Chondrocyte (in vitro differentiated cells): ENCODE data around the gene WFDC12. TPM values are rescaled to one million over a fixed set of nuclear protein-coding genes. Genes with fewer than 3 reads are reported as not detected.

Experiments used
- DNase-seq: peaks from one replicate; pipeline ENCODE4 v3.0.0; 2021; ENCODE audit warnings: mixed read lengths, low spot score
- H3K27ac Mint-ChIP-seq: one replicate; pipeline ENCODE4 v1.8.0; 2021; ENCODE audit warnings: mild to moderate bottlenecking, moderate library complexity, mixed read lengths; ENCODE audit not compliant: unreplicated experiment
- H3K27me3 Mint-ChIP-seq: 2 replicates; pipeline ENCODE4 v1.8.0; 2021; ENCODE audit warnings: low read depth, mixed read lengths
- H3K36me3 Mint-ChIP-seq: 2 replicates; pipeline ENCODE4 v1.8.0; 2021; ENCODE audit warnings: low read depth, mixed read lengths
- H3K4me1 Mint-ChIP-seq: 2 replicates; pipeline ENCODE4 v1.8.0; 2021; ENCODE audit warnings: low read depth, mild to moderate bottlenecking, mixed read lengths
- H3K4me3 Mint-ChIP-seq: one replicate; pipeline ENCODE4 v1.8.0; 2021; ENCODE audit warnings: mild to moderate bottlenecking, moderate library complexity, mixed read lengths; ENCODE audit not compliant: unreplicated experiment
- H3K9me3 Mint-ChIP-seq: 2 replicates; pipeline ENCODE4 v1.8.0; 2021; ENCODE audit warnings: low read depth, mixed read lengths
- long read RNA-seq: library from polyadenylated mRNA; stranded (forward); transcript quantifications from one replicate; pipeline ENCODE4 v2.0.0, GENCODE V29; 2021
- total RNA-seq: library from RNA; stranded (reverse); gene quantifications from 3 replicates; pipeline ENCODE4 v1.2.1, GENCODE V29; 2021
- TF ChIP-seq, protein P1 (sequence below): fragments of 200-600 bp; sonication (generic); IDR thresholded peaks from 2 replicates; pipeline ENCODE4 v1.5.0; 2021; ENCODE audit warnings: antibody characterized with exemption, mild to moderate bottlenecking, moderate library complexity

Gene WFDC12
- not detected in 3 replicates for total RNA-seq
- long read RNA-seq: 0 reads

DNA sequence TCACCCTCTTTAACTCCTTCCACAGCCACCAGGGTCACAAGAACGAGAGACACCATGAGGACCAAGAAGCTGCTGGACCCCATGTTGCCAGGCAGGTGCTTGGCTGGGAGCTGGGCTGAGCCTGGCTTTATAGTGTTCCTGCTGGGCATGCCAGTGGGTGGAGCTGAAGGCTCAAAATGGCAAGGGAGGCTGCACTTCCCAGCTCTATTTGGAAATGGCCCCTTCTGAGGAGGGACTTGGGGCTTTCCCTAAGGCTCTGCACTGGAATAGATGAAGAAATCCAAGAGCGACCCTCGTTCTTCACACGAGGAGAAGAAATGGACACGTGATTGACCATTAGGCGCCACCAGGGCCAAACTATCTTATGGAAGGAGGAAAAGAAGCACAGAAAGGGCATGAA, at the start of gene WFDC12:
WFDC12 (minus strand) TSS at position 101 of the 400 bp plus-strand sequence; CDS start at position 83, 18 bp downstream.
- Mint-ChIP-seq H3K27me3 (peaks cover 51% of the 10 kb centered on the region), H3K36me3 (no peaks in the 10 kb centered on the region), H3K4me1 (no peaks in the 10 kb centered on the region), H3K9me3 (peaks cover 13% of the 10 kb centered on the region), H3K27ac (no peak within 1 kb of the TSS), H3K4me3 (no peak within 1 kb of the TSS)
- no peak for DNase-seq
- TF ChIP-seq, protein P1, sequence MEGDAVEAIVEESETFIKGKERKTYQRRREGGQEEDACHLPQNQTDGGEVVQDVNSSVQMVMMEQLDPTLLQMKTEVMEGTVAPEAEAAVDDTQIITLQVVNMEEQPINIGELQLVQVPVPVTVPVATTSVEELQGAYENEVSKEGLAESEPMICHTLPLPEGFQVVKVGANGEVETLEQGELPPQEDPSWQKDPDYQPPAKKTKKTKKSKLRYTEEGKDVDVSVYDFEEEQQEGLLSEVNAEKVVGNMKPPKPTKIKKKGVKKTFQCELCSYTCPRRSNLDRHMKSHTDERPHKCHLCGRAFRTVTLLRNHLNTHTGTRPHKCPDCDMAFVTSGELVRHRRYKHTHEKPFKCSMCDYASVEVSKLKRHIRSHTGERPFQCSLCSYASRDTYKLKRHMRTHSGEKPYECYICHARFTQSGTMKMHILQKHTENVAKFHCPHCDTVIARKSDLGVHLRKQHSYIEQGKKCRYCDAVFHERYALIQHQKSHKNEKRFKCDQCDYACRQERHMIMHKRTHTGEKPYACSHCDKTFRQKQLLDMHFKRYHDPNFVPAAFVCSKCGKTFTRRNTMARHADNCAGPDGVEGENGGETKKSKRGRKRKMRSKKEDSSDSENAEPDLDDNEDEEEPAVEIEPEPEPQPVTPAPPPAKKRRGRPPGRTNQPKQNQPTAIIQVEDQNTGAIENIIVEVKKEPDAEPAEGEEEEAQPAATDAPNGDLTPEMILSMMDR: no peak

- H3K36me3 Mint-ChIP-seq: no peaks in the 10 kb centered on the region
- peaks cover 12% of the 10 kb centered on the region for H3K9me3 Mint-ChIP-seq
- no peaks in the 10 kb centered on the region for H3K4me1 Mint-ChIP-seq
- H3K27ac Mint-ChIP-seq: no peak overlapping the region
- TF ChIP-seq, protein P1: no peak
- H3K4me3 Mint-ChIP-seq: no peak overlapping the region
- no peak for DNase-seq
- peaks cover 14% of the 10 kb centered on the region for H3K27me3 Mint-ChIP-seq
Measured at GRCh38 chr20:45173522-45173921, 49.3 kb upstream of the WFDC12 start.

GRCh38 chr20:45164906-45165305, 40.6 kb upstream of the WFDC12 start:
- TF ChIP-seq, protein P1: no peak
- Mint-ChIP-seq H3K4me3 (no peak overlapping the region), H3K27me3 (peaks cover 10% of the 10 kb centered on the region), H3K9me3 (peaks cover 45% of the 10 kb centered on the region), H3K4me1 (no peaks in the 10 kb centered on the region), H3K27ac (no peak overlapping the region), H3K36me3 (no peaks in the 10 kb centered on the region)
- DNase-seq: no peak

- peaks cover 49% of the 10 kb centered on the region for H3K9me3 Mint-ChIP-seq
- H3K4me3 Mint-ChIP-seq: no peak overlapping the region
- no peaks in the 10 kb centered on the region for H3K36me3 Mint-ChIP-seq
- no peak for DNase-seq
- H3K27ac Mint-ChIP-seq: no peak overlapping the region
- TF ChIP-seq, protein P1: no peak
- no peaks in the 10 kb centered on the region for H3K4me1 Mint-ChIP-seq
- peaks cover 13% of the 10 kb centered on the region for H3K27me3 Mint-ChIP-seq
Measured at GRCh38 chr20:45163083-45163803, 39.0 kb upstream of the WFDC12 start.

GRCh38 chr20:45157962-45158361, 33.7 kb upstream of the WFDC12 start:
- Mint-ChIP-seq H3K4me1 (no peaks in the 10 kb centered on the region), H3K9me3 (peaks cover 26% of the 10 kb centered on the region), H3K4me3 (no peak overlapping the region), H3K27me3 (peaks cover 17% of the 10 kb centered on the region), H3K36me3 (no peaks in the 10 kb centered on the region), H3K27ac (no peak overlapping the region)
- DNase-seq: no peak
- TF ChIP-seq, protein P1: no peak
